Measurements from ENCODE around the gene CSF2RB.

DNA sequence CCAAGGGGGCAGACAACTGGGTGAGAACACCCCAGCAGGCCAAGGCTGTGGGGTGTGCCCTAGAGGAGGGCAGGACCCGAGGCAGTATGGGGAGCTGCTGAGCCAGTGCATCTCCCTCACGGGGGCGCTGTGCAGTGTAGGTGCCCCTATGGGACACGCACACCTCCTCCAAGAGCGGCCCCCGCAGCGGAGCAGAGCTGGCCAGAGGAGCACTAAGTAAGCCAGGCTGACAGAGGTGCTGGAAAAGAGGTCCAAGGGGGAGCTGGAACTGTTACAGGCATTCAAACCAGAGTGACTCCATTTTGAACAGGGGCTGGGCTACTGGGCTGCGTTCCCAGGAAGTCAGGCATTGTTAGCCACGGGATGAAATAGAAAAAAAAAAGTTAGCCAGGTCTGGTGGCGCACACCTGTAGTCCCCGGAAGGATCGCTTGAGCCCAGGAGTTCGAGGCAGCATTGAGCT is 64.0 kb downstream of the CSF2RB start:
- TF ChIP-seq TAF1 (IDR thresholded peaks at IDR 0.05; ENCODE audit: borderline replicate concordance, insufficient read depth, low read length), result no peak
- no peak for TF ChIP-seq POLR2AphosphoS5 (IDR thresholded peaks at IDR 0.05; ENCODE audit: low read depth, low read length)
- TF ChIP-seq, protein P1, sequence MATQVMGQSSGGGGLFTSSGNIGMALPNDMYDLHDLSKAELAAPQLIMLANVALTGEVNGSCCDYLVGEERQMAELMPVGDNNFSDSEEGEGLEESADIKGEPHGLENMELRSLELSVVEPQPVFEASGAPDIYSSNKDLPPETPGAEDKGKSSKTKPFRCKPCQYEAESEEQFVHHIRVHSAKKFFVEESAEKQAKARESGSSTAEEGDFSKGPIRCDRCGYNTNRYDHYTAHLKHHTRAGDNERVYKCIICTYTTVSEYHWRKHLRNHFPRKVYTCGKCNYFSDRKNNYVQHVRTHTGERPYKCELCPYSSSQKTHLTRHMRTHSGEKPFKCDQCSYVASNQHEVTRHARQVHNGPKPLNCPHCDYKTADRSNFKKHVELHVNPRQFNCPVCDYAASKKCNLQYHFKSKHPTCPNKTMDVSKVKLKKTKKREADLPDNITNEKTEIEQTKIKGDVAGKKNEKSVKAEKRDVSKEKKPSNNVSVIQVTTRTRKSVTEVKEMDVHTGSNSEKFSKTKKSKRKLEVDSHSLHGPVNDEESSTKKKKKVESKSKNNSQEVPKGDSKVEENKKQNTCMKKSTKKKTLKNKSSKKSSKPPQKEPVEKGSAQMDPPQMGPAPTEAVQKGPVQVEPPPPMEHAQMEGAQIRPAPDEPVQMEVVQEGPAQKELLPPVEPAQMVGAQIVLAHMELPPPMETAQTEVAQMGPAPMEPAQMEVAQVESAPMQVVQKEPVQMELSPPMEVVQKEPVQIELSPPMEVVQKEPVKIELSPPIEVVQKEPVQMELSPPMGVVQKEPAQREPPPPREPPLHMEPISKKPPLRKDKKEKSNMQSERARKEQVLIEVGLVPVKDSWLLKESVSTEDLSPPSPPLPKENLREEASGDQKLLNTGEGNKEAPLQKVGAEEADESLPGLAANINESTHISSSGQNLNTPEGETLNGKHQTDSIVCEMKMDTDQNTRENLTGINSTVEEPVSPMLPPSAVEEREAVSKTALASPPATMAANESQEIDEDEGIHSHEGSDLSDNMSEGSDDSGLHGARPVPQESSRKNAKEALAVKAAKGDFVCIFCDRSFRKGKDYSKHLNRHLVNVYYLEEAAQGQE (IDR thresholded peaks at IDR 0.05; ENCODE audit: insufficient read depth in 1 of 2, low read depth in 2 of 2, low read length in 2 of 2), result no peak
- TF ChIP-seq SIN3A (IDR thresholded peaks at IDR 0.05; ENCODE audit: borderline replicate concordance, insufficient read depth, low read length), result no peak
- no peak for TF ChIP-seq FOXP2 (optimal IDR thresholded peaks at IDR 0.05; ENCODE audit: borderline replicate concordance, extremely low read depth, extremely low read length, insufficient read depth)
